ENCODE data around the gene TASP1. TPM values are rescaled to one million over a fixed set of nuclear protein-coding genes. Genes with fewer than 3 reads are reported as not detected.
"Not testable (repeated sequence)": the region's sequence is repeated elsewhere in the genome, so short reads cannot be mapped to it uniquely, and the experiment has no call there.

The TASP1 gene
- polyA plus RNA-seq, 4 donors: 13.4 to 15.3 (median 14.3) TPM

DNA sequence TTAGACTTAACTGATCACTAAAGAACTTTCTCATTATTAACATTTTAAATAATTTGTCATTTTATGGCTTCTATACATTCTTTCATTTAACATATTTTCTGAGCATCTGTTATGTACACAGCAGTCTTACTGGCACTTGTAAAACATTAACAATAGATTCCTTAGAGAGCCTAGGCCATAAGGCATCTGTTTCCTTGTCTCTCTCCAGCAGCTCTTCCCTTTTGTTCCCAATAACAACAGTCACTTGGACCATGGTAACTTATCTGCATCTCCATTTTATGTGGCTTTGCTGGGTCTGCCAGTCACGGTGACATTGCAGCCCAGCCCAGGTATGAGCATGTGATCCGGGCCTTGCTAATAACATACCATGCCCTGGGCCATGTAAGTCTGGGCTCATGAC lies 11.7 kb upstream of the TASP1 start:
- no peak for DNase-seq (ENCODE audit: low read depth in 4 of 4, low spot score in 2 of 4)

DNA sequence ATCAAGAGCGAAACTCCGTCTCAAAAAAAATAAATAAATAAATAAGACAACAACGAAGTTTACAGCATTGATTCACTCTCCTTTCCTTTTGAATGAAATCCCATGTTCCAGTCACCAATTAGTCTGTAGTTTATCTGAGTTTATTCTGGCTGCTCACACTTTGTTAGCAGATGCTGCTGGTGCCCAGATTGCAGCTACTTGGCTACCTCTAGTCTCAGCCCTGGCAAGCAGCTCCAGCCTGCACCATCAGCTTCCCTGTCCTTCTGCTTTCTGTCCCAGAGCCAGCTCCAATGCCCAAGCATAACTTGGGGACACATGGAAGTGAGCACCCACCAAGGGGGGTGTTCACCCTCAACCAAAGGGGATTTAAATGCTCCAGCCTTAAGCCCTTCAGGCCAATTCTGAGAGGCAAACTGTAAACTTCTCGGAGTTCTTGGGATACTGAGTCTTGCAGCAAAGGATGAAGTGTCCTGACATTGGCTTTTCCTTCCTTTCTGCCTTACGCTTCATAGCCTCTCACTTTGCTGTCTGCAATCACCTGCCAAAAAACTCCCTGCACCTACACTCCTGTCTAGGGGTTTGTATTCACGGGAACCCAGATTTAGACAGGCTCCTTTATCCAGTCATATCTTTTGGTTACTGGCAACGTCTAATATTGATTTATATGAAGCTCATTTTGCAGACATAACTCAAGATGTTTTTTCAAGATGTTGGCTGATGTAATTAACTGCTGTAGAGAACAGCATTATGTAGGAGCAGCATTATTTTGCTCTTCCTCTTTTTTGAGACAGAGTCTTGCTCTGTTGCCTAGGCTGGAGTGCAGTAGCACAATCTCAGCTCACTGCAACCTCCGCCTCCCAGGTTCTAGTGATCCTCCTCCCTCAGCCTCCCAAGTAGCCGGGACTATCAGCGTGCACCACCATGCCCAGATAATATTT lies 9.8 kb upstream of the TASP1 start:
- DNase-seq (ENCODE audit: low read depth in 4 of 4, low spot score in 2 of 4): no peak

GRCh38 chr20:13644010-13644409 lies 5.3 kb upstream of the TASP1 start:
- no peak for DNase-seq (ENCODE audit: low read depth in 4 of 4, low spot score in 2 of 4)

GRCh38 chr20:13639150-13639497 lies 392 bp upstream of the TASP1 start:
- DNase-seq (ENCODE audit: low read depth in 4 of 4, low spot score in 2 of 4): no peak

- peak in 1 of 4 donors; percentile 24 for DNase-seq (ENCODE audit: low read depth in 4 of 4, low spot score in 2 of 4)
Measured at GRCh38 chr20:13638162-13638495, 603 bp downstream of the TASP1 start.

- DNase-seq (ENCODE audit: low read depth in 4 of 4, low spot score in 2 of 4): no peak
Measured at GRCh38 chr20:13632431-13632830, 6.3 kb downstream of the TASP1 start.

DNA sequence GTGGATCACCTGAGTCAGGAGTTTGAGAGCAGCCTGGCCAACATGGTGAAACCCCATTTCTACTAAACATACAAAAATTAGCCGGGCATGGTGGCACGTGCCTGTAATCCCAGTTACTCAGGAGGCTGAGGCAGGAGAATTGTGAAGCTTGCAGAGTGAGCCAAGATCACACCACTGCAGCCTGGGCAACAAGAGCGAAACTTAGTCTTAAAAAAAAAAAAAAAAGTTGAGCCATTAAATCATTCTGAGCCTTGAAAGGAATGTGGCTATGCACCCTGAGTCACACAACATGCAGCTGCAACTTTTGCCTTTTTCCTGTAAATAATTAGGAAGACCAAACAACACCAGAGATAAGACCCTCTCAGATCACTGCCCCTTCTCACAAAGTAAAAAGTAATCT lies 11.2 kb downstream of the TASP1 start:
- not testable (repeated sequence) for DNase-seq (ENCODE audit: low read depth in 4 of 4, low spot score in 2 of 4)

DNA sequence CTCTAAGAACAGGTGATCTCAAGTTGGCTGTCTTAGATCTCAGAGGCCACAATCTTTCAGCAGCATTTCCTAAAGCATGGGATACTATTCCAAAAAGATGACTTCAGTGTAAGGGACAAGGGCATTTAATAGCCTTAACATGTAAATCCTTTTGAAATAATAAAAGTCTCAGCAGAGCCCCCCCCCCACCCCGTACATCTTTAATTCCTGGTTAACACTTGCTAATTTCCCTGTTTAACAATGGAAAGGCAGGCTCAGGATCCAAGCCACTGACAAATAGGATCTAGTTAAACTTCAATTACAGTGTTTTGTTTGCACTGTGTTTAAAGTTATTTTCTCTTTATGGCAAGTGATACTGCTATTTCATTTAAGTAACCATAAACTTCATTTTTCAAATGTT lies 12.0 kb downstream of the TASP1 start:
- no peak for DNase-seq (ENCODE audit: low read depth in 4 of 4, low spot score in 2 of 4)

- DNase-seq (ENCODE audit: low read depth in 4 of 4, low spot score in 2 of 4): no peak
Measured at GRCh38 chr20:13625304-13625979, 13.3 kb downstream of the TASP1 start.

DNA sequence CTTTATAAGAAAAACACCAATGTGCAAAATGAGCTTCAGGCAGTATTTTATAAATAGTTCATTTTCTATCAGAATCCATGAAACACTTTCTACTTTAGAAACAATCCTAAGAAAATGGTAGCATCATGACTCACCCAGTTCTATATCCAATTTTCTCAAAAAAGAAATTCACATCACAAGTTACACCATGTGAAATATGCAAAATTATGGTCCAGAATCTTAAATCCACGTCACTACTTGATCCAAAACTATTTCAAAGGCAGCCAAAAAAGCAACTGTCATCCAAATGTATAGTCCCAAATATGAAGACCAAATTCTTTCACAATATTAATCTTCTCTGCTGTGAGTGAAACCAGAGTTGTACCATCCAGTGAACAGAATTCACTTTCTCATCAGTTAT lies 19.3 kb downstream of the TASP1 start:
- DNase-seq (ENCODE audit: low read depth in 4 of 4, low spot score in 2 of 4): not testable (repeated sequence)

DNA sequence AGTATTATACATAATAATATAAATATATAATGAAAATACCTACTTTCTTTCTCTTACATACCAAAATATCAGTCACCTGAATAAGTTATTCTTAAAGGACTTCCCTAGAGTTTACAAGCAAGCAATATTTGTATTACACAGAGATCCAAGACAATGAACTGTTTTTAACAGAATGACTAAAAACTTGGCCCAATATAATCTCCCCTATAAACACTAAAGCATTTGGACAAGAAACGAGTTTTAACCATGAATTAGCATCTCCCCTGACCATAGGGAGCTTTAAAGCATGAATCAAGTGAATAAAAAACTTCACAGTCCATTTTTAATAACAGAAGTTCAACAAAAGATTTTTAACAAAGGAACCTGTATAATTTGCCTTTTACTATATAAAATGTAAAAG lies 20.3 kb downstream of the TASP1 start:
- not testable (repeated sequence) for DNase-seq (ENCODE audit: low read depth in 4 of 4, low spot score in 2 of 4)

DNA sequence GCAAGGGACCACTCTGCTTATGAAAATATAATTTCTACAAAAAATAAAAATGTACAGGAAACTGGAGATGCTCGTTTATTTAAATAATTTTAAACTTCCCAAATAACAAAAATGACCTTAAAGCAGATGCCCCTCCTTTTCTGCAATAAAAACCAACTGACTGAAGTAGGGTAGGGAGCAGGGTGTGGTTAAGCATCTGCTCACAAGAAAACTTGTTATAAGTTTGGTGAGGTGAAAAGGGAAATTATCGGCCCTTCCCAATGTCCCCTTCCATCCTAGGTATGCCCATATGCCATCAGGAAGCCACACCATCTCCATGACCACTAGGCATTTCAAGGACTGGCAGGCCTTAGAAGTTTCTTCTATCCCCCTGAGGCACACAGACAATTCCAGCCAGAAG lies 21.1 kb downstream of the TASP1 start:
- DNase-seq (ENCODE audit: low read depth in 4 of 4, low spot score in 2 of 4): not testable (repeated sequence)

DNA sequence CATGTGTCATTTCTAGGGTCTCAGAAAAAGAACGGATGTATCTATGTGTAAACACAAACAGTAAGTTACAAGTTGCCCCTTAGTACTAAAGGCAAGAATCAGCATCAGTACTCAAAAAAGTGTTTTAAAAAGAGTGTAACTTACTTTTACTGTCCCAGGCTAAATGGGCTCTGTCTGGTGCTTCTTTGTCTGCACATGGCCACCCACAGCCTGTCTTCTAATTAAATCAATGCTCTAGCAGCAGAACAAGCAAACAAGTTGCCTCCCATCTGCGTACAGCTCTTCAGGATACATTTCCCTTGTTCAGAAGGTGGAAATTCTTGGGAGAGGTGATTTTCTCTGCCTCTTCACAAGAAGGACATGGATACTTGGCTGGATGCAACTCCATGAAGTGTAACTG lies 22.0 kb downstream of the TASP1 start:
- not testable (repeated sequence) for DNase-seq (ENCODE audit: low read depth in 4 of 4, low spot score in 2 of 4)

DNA sequence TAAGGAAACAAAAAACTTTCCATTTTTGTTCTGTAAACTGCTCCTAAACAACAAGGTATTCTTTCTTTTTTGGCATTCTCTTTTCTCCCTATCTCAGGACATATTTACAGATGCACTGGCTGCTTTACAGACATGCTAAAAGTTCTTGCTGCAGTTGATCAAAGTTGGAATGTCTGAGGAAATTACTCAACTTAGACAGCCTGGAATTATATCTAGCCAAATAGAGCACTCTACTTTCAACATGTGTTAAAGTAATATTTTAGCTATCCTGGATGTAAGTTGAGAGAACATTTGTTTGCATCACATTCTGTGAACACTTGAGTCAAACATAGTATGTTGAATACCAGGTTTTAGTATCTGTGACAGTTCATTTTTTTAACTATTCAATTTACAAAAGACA lies 24.8 kb downstream of the TASP1 start:
- no peak for DNase-seq (ENCODE audit: low read depth in 4 of 4, low spot score in 2 of 4)

DNA sequence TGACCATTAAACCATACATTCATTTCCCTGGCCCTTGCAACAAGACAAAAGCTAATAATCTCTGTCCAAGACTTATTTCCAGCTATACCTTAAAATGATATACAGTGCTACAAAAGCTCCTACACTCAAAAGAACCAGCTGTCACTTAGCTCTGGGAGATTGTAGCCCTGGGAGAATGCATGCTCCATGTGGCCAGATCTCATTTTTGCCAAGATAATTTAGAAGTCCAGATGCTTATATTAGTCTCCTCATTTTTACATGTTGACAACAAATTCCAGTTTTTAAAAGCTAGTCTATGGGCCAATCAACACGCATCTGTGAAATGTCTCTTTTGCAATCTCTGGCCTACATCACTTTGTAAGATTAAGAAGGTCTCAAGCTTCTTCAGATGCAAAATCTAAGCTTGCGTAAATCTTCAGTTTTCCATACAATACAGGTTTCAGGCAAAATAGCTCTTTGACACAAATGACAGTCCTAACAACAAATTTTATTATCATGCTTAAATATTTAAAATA lies 27.1 kb downstream of the TASP1 start:
- DNase-seq (ENCODE audit: low read depth in 4 of 4, low spot score in 2 of 4): no peak

GRCh38 chr20:13610184-13610583 lies 28.5 kb downstream of the TASP1 start:
- DNase-seq (ENCODE audit: low read depth in 4 of 4, low spot score in 2 of 4): no peak

- no peak for DNase-seq (ENCODE audit: low read depth in 4 of 4, low spot score in 2 of 4)
Measured at GRCh38 chr20:13608066-13608465, 30.7 kb downstream of the TASP1 start.

DNA sequence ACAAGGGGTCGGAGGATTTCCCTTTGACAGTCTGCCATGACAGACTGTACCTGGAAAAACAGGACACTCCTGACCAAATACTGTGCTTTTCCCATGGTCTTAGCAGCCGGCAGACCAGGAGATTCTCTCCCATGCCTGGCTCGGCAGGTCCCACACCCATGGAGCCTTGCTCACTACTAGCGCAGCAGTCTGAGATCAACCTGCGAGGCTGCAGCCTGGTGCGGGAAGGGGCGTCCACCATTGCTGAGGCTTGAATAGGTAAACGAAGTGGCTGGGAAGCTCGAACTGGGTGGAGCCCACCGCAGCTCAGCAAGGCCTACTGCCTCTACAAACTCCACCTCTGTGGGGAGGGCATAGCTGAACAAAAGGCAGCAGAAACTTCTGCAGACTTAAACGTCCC lies 45.3 kb downstream of the TASP1 start:
- not testable (repeated sequence) for DNase-seq (ENCODE audit: low read depth in 4 of 4, low spot score in 2 of 4)

DNA sequence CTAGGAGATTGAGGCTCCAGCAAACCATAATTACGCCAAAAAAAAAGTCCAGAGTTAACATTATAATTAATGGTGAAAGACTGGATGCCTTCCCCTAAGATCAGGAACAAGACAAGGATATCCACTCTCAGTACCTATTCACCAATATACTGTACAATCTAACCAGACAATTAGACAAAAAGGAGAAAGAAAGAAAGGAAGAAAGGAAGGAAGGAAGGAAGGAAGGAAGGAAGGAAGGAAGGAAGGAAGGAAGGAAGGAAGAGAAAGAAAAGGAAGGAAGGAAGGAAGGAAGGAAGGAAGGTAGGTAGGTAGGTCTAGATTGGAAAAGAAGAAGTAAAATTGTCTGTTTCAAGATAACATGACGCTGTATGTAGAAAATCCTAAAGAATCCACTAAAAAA lies 50.7 kb downstream of the TASP1 start:
- DNase-seq (ENCODE audit: low read depth in 4 of 4, low spot score in 2 of 4): no peak

DNA sequence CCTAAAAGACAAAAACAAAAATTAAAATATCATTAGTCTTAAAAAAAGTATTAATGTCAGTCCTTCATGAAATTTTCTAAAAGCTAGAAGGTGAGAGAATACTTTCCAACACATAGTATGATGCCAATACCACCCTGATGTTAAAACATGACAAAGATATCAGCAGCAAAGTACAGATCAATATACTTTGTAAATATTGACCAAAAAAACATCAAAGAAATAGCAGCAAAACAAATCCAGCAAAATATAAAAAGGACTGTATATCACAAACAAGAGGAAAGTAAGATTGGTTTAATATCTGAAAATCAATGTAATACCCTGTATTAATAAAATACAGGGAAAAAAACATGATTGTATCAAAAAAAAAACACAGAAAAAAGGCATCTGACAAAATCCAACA lies 51.4 kb downstream of the TASP1 start:
- no peak for DNase-seq (ENCODE audit: low read depth in 4 of 4, low spot score in 2 of 4)

DNA sequence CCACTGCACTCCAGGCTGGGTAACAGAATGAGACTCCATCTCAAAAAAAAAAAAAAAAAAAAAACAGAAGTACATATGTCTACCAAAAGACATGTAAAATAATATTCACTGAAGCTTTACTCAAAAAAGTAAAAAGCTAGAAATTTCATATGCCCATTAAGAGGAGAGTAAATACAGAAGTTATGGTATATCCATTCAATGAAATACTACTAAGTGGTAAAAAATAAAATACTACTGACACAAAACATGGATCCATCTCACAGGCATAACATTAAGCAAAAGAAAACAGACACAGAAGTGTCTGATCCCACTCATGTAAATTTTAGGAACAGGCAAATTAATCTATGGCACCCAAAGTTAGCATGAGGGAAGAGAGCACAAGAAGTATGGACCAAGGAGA lies 52.6 kb downstream of the TASP1 start:
- DNase-seq (ENCODE audit: low read depth in 4 of 4, low spot score in 2 of 4): no peak

DNA sequence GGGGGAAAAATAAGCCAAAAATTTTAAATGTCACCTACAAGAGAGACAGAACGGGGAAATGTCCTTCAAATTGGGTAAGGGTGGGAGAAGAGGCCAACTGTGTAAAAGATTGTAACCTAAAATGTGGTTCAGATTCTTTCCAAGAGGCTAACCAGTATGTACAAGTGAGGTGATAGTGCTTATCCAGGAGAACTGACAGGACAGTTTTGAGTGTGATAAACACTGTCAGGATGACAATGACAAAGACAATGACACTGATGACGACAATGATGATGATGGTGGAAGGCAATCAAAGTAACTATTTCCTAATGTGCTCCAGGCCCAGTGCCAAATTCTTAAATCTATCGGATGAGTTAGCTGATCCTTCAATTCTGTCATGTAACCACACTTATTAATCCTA lies 57.3 kb downstream of the TASP1 start:
- no peak for DNase-seq (ENCODE audit: low read depth in 4 of 4, low spot score in 2 of 4)
